Peyer's patch (tissue), 4 donors: ENCODE results near the gene GPC3.
"Not testable (repeated sequence)": the region's sequence is repeated elsewhere in the genome, so short reads cannot be mapped to it uniquely, and the experiment has no call there.

ENCODE experiments used
- POLR2A ChIP-seq, 2 donors: fragments of 450-650 bp; IDR thresholded peaks; one replicate each; pipeline ENCODE4 v1.5.1; 2017; ENCODE audit warnings: antibody characterized with exemption in 2 of 2, mild to moderate bottlenecking in 2 of 2, moderate library complexity in 2 of 2
- TF ChIP-seq, protein P1 (sequence below), 6 experiments: fragments of 450-650 bp in 4 of 6; fragments of 200-600 bp in 2 of 6; sonication (generic) in 1 of 6; IDR thresholded peaks; one replicate each; pipeline ENCODE4 v1.5.1; 2017 to 2019; ENCODE audit warnings: antibody characterized with exemption in 6 of 6, mild to moderate bottlenecking in 3 of 6, moderate library complexity in 1 of 6

GRCh38 chrX:133888084-133888483 lies 97.3 kb downstream of the GPC3 start:
- TF ChIP-seq POLR2A (IDR thresholded peaks at IDR 0.05), result not testable (repeated sequence)
- TF ChIP-seq, protein P1, sequence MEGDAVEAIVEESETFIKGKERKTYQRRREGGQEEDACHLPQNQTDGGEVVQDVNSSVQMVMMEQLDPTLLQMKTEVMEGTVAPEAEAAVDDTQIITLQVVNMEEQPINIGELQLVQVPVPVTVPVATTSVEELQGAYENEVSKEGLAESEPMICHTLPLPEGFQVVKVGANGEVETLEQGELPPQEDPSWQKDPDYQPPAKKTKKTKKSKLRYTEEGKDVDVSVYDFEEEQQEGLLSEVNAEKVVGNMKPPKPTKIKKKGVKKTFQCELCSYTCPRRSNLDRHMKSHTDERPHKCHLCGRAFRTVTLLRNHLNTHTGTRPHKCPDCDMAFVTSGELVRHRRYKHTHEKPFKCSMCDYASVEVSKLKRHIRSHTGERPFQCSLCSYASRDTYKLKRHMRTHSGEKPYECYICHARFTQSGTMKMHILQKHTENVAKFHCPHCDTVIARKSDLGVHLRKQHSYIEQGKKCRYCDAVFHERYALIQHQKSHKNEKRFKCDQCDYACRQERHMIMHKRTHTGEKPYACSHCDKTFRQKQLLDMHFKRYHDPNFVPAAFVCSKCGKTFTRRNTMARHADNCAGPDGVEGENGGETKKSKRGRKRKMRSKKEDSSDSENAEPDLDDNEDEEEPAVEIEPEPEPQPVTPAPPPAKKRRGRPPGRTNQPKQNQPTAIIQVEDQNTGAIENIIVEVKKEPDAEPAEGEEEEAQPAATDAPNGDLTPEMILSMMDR (IDR thresholded peaks at IDR 0.05), result not testable (repeated sequence)
